ENCODE measurements around the gene RPL31. TPM values are rescaled to one million over a fixed set of nuclear protein-coding genes. Genes with fewer than 3 reads are reported as not detected.
A peak's percentile ranks its signal among the peaks of the same experiment; 100 is the strongest.

RPL31 gene
- total RNA-seq, 1 donor from 2014 or later = 1,828 TPM

GRCh38 chr2:101012706-101013181, 10.7 kb downstream of the RPL31 start:
- no peak for DNase-seq
- H3K27ac Mint-ChIP-seq = no peak overlapping the region

GRCh38 chr2:101014264-101014857, 12.3 kb downstream of the RPL31 start:
- ATAC-seq (ENCODE audit: low read depth) = no peak
- Mint-ChIP-seq H3K27ac (no peak overlapping the region), H3K9me3 (no peaks in the 10 kb centered on the region), H3K36me3 (ENCODE audit: low read depth) (peaks cover 59% of the 10 kb centered on the region), H3K27me3 (no peaks in the 10 kb centered on the region), H3K4me3 (no peak overlapping the region), H3K4me1 (peaks cover 17% of the 10 kb centered on the region)
- POLR2A ChIA-PET = interaction anchor here (0.7 kb wide), 1 partner anchor 844 kb away, joined by 3 read pairs; no protein-coding TSS in a partner anchor
- CTCF ChIA-PET = interaction anchor here (1.0 to 7.2 kb wide), 3 partner anchors 139 to 193 kb away, joined by 3 to 126 read pairs (median 4); no protein-coding TSS in a partner anchor
- DNase-seq = no peak
- no peak for TF ChIP-seq CTCF (IDR thresholded peaks at IDR 0.05)
- intact Hi-C loops (cut with micrococcal nuclease) = loop anchor here (5.0 kb wide), 1 partner anchor 373 kb away; the partner anchor contains the start of gene CREG2

More at GRCh38 chr2:101012706-101013181, 10.7 kb downstream of the RPL31 start:
- ChIA-PET POLR2A (interaction anchor here (0.7 to 1.3 kb wide), 7 partner anchors 10 to 432 kb away, joined by 3 to 10 read pairs (median 5); partner anchors contain the start of genes RPL31 and TBC1D8), CTCF (interaction anchor here (0.8 to 7.2 kb wide), 20 partner anchors 11 to 329 kb away, joined by 3 to 126 read pairs (median 6); partner anchors contain the start of genes CNOT11, RPL31 and TBC1D8)
- Mint-ChIP-seq H3K4me3 (no peak overlapping the region), H3K27me3 (no peaks in the 10 kb centered on the region), H3K36me3 (ENCODE audit: low read depth) (peaks cover 62% of the 10 kb centered on the region), H3K9me3 (no peaks in the 10 kb centered on the region), H3K4me1 (peaks cover 20% of the 10 kb centered on the region)
- intact Hi-C loops (cut with micrococcal nuclease) = loop anchor here (1.0 to 5.0 kb wide), 6 partner anchors 10 to 375 kb away; partner anchors contain the start of genes CNOT11, CREG2 and RPL31
- no peak for ATAC-seq (ENCODE audit: low read depth)
- TF ChIP-seq CTCF (IDR thresholded peaks at IDR 0.05) = peak; percentile 93

- POLR2A ChIA-PET = no interaction called here
- CTCF ChIA-PET = interaction anchor here (1.1 kb wide), 1 partner anchor 188 kb away, joined by 5 read pairs; no protein-coding TSS in a partner anchor
- Mint-ChIP-seq H3K27me3 (no peaks in the 10 kb centered on the region), H3K9me3 (no peaks in the 10 kb centered on the region), H3K36me3 (ENCODE audit: low read depth) (peaks cover 42% of the 10 kb centered on the region), H3K4me1 (peaks cover 4% of the 10 kb centered on the region), H3K27ac (no peak overlapping the region), H3K4me3 (no peak overlapping the region)
- ATAC-seq (ENCODE audit: low read depth) (no peak), DNase-seq (no peak)
- intact Hi-C loops (cut with micrococcal nuclease) = no loop called here
- TF ChIP-seq CTCF (IDR thresholded peaks at IDR 0.05) = no peak
These were observed 15.3 kb downstream of the RPL31 start for GRCh38 chr2:101017371-101017770.

- ATAC-seq (ENCODE audit: low read depth) (no peak), DNase-seq (no peak)
- Mint-ChIP-seq H3K27ac (no peak overlapping the region), H3K36me3 (ENCODE audit: low read depth) (peaks cover 33% of the 10 kb centered on the region), H3K9me3 (no peaks in the 10 kb centered on the region), H3K4me3 (no peak overlapping the region), H3K27me3 (no peaks in the 10 kb centered on the region), H3K4me1 (peaks cover under 1% of the 10 kb centered on the region)
- intact Hi-C loops (cut with micrococcal nuclease) = no loop called here
- TF ChIP-seq CTCF (IDR thresholded peaks at IDR 0.05) = no peak
- ChIA-PET CTCF (no interaction called here), POLR2A (no interaction called here)
These were observed 16.8 kb downstream of the RPL31 start for GRCh38 chr2:101018934-101019333.

- intact Hi-C loops (cut with micrococcal nuclease) = no loop called here
- Mint-ChIP-seq H3K27me3 (no peaks in the 10 kb centered on the region), H3K4me1 (peaks cover 2% of the 10 kb centered on the region), H3K36me3 (ENCODE audit: low read depth) (peaks cover 18% of the 10 kb centered on the region), H3K9me3 (no peaks in the 10 kb centered on the region), H3K4me3 (no peak overlapping the region), H3K27ac (no peak overlapping the region)
- no peak for TF ChIP-seq CTCF (IDR thresholded peaks at IDR 0.05)
- DNase-seq = no peak
- ChIA-PET CTCF (no interaction called here), POLR2A (no interaction called here)
- no peak for ATAC-seq (ENCODE audit: low read depth)
These were observed 20.1 kb downstream of the RPL31 start for GRCh38 chr2:101022221-101022620.

All from activated B cell treated with CpG ODN at 0.5 μM for 24 hours (primary cell).